GM23338 (cell line): ENCODE measurements around the gene TMEM30A. TPM values are rescaled to one million over a fixed set of nuclear protein-coding genes. Genes with fewer than 3 reads are reported as not detected.

Experiments used
- ATAC-seq: fragments of 200-7000 bp; cut with Tn5 transposase; 3 replicates; pipeline ENCODE4 v1.9.1; 2020
- DNase-seq: peaks from one replicate; pipeline ENCODE4 v3.0.0-alpha.2; 2015; ENCODE audit warnings: low spot score
- H2AFZ ChIP-seq: fragments of 200-600 bp; sonication (generic); 2 replicates; pipeline ENCODE4 v1.8.0; 2016; ENCODE audit warnings: antibody characterized with exemption, mild to moderate bottlenecking, moderate library complexity
- H3F3A ChIP-seq: fragments of 200-600 bp; sonication (generic); replicated peaks from 2 replicates; pipeline ENCODE4 v1.8.0; 2017; ENCODE audit warnings: antibody characterized with exemption, mixed run types, low read depth
- H3K27ac ChIP-seq: fragments of 200-600 bp; sonication (generic); 2 replicates; pipeline ENCODE4 v1.6.1; 2016; ENCODE audit warnings: low read depth
- H3K27me3 ChIP-seq: fragments of 200-600 bp; sonication (generic); 2 replicates; pipeline ENCODE4 v1.8.0; 2016; ENCODE audit warnings: mild to moderate bottlenecking, mixed run types, moderate library complexity; ENCODE audit not compliant: insufficient read depth
- H3K36me3 ChIP-seq: fragments of 200-600 bp; sonication (generic); 2 replicates; pipeline ENCODE4 v1.8.0; 2016; ENCODE audit warnings: mild to moderate bottlenecking; ENCODE audit not compliant: insufficient read depth
- H3K4me1 ChIP-seq: fragments of 200-600 bp; sonication (generic); 2 replicates; pipeline ENCODE4 v1.8.0; 2016; ENCODE audit warnings: mild to moderate bottlenecking, moderate library complexity; ENCODE audit not compliant: insufficient read depth
- H3K4me2 ChIP-seq: fragments of 200-600 bp; sonication (generic); 2 replicates; pipeline ENCODE4 v1.7.1; 2017; ENCODE audit warnings: mixed run types
- H3K4me3 ChIP-seq: fragments of 200-600 bp; sonication (generic); 2 replicates; pipeline ENCODE4 v1.6.1; 2016; ENCODE audit warnings: mixed run types
- H3K79me2 ChIP-seq: fragments of 200-600 bp; sonication (generic); replicated peaks from 2 replicates; pipeline ENCODE4 v1.8.0; 2017; ENCODE audit warnings: mild to moderate bottlenecking; ENCODE audit not compliant: insufficient read depth
- H3K9me2 ChIP-seq: fragments of 200-600 bp; sonication (generic); 2 replicates; pipeline ENCODE4 v1.8.0; 2017; ENCODE audit not compliant: insufficient read depth
- H4K20me1 ChIP-seq: fragments of 200-600 bp; sonication (generic); replicated peaks from 2 replicates; pipeline ENCODE4 v1.8.0; 2017; ENCODE audit warnings: mild to moderate bottlenecking; ENCODE audit not compliant: insufficient read depth
- H3K27ac Mint-ChIP-seq: 2 replicates; pipeline ENCODE4 v1.8.0; 2020; ENCODE audit warnings: inconsistent platforms, mild to moderate bottlenecking, moderate library complexity, mixed read lengths
- H3K27me3 Mint-ChIP-seq: 3 replicates; pipeline ENCODE4 v1.8.0; 2022; ENCODE audit warnings: low read depth, mild to moderate bottlenecking, moderate library complexity, mixed read lengths, inconsistent platforms; ENCODE audit not compliant: insufficient read depth, poor library complexity
- H3K36me3 Mint-ChIP-seq: 3 replicates; pipeline ENCODE4 v1.8.0; 2021; ENCODE audit warnings: low read depth, mild to moderate bottlenecking, inconsistent platforms, moderate library complexity, mixed read lengths
- H3K4me1 Mint-ChIP-seq: 3 replicates; pipeline ENCODE4 v1.8.0; 2020; ENCODE audit warnings: mild to moderate bottlenecking, inconsistent platforms, mixed read lengths
- H3K4me3 Mint-ChIP-seq: 3 replicates; pipeline ENCODE4 v1.8.0; 2021; ENCODE audit warnings: moderate library complexity, mild to moderate bottlenecking, inconsistent platforms, mixed read lengths
- H3K9me3 Mint-ChIP-seq: 3 replicates; pipeline ENCODE4 v1.8.0; 2020; ENCODE audit warnings: moderate library complexity, mild to moderate bottlenecking, inconsistent platforms, mixed read lengths
- CREB1 ChIP-seq: fragments of 250-450 bp; sonication (Bioruptor Pico); IDR thresholded peaks from 2 replicates; pipeline ENCODE4 v1.5.0; 2020; ENCODE audit warnings: low read depth, mild to moderate bottlenecking, moderate library complexity
- CTCF ChIP-seq, 2 experiments: fragments of 200-600 bp in 1 of 2; sonication (generic) in 1 of 2; conservative IDR thresholded peaks; 2 replicates each; pipeline versions ENCODE4 v1.5.1 to v1.6.1; 2016 to 2017; ENCODE audit warnings: antibody characterized with exemption in 2 of 2, low read depth in 2 of 2, mild to moderate bottlenecking in 2 of 2, moderate library complexity in 1 of 2
- ETS1 ChIP-seq: IDR thresholded peaks from 2 replicates; pipeline ENCODE4 v1.6.1; 2016; ENCODE audit warnings: antibody characterized with exemption
- EZH2 ChIP-seq: fragments of 200-600 bp; sonication (generic); IDR thresholded peaks from one replicate; pipeline ENCODE4 v1.8.0; 2017; ENCODE audit warnings: antibody characterized with exemption, mild to moderate bottlenecking, low read depth; ENCODE audit not compliant: unreplicated experiment
- EZH2phosphoT487 ChIP-seq: fragments of 200-600 bp; sonication (generic); IDR thresholded peaks from one replicate; pipeline ENCODE4 v1.8.1; 2018; ENCODE audit warnings: antibody characterized with exemption; ENCODE audit not compliant: unreplicated experiment
- JUNB ChIP-seq: IDR thresholded peaks from one replicate; pipeline ENCODE4 v1.6.1; 2016; ENCODE audit warnings: antibody characterized with exemption; ENCODE audit not compliant: unreplicated experiment
- NANOG ChIP-seq: IDR thresholded peaks from 2 replicates; pipeline ENCODE4 v1.6.1; 2016; ENCODE audit warnings: antibody characterized with exemption, borderline replicate concordance
- POLR2AphosphoS5 ChIP-seq: IDR thresholded peaks from 2 replicates; pipeline ENCODE4 v1.6.1; 2016; ENCODE audit warnings: antibody characterized with exemption, low read depth
- REST ChIP-seq: IDR thresholded peaks from one replicate; pipeline ENCODE4 v1.6.1; 2018; ENCODE audit warnings: antibody characterized with exemption; ENCODE audit not compliant: unreplicated experiment
- STAT1 ChIP-seq: IDR thresholded peaks from one replicate; pipeline ENCODE4 v1.6.1; 2016; ENCODE audit warnings: antibody characterized with exemption; ENCODE audit not compliant: unreplicated experiment
- ZNF114 ChIP-seq: fragments of 250-450 bp; sonication (Bioruptor Pico); IDR thresholded peaks from 2 replicates; pipeline ENCODE4 v1.5.0; 2020; ENCODE audit warnings: mild to moderate bottlenecking, moderate library complexity
- ZNF331 ChIP-seq: fragments of 250-450 bp; sonication (Bioruptor Pico); IDR thresholded peaks from 2 replicates; pipeline ENCODE4 v1.5.0; 2020; ENCODE audit warnings: low read depth, mild to moderate bottlenecking, moderate library complexity
- ZNF462 ChIP-seq: fragments of 250-450 bp; sonication (Bioruptor Pico); IDR thresholded peaks from 2 replicates; pipeline ENCODE4 v1.5.0; 2020; ENCODE audit warnings: mild to moderate bottlenecking, moderate library complexity
- polyA plus RNA-seq: library from polyadenylated mRNA; unstranded; fragments of >200 nt; fragmentation: Nextera tagmentation; extraction: Ambion mirVana; gene quantifications from 2 replicates; pipeline ENCODE4 v1.2.1, GENCODE V29; 2016
- total RNA-seq: library from RNA; depleted of rRNA; stranded (reverse); fragments of >200 nt; shearing (Covaris generic); gene quantifications from 2 replicates; pipeline ENCODE4 v1.2.3, GENCODE V29; 2014

Gene TMEM30A
- total and polyA plus RNA-seq, 2 experiments from 2014 or later = 61.7 to 99.9 TPM

- no peaks in the 10 kb centered on the region for H3F3A ChIP-seq
- Mint-ChIP-seq H3K4me3 (no peak overlapping the region), H3K9me3 (no peaks in the 10 kb centered on the region), H3K27ac (peak overlapping the region; percentile 65), H3K36me3 (0 out of 3 replicates have a peak, but pooled peaks cover 3% of the 10 kb centered on the region), H3K4me1 (peaks cover 40% of the 10 kb centered on the region), H3K27me3 (peaks cover 1% of the 10 kb centered on the region)
- no peaks in the 10 kb centered on the region for H4K20me1 ChIP-seq
- H3K9me2 ChIP-seq = no peaks in the 10 kb centered on the region
- no peak overlapping the region for H2AFZ ChIP-seq
- H3K79me2 ChIP-seq = no peaks in the 10 kb centered on the region
- no peak for DNase-seq
- H3K4me3 ChIP-seq = no peak overlapping the region
- TF ChIP-seq ZNF114 (CRISPR knock-in tag) (no peak), POLR2AphosphoS5 (no peak), CTCF (conservative IDR thresholded peaks at IDR 0.05; ENCODE audit: low read depth in 2 of 2) (no peak), REST (no peak), JUNB (no peak), EZH2 (no peak), EZH2phosphoT487 (no peak), ETS1 (no peak), ZNF462 (CRISPR knock-in tag) (no peak), ZNF331 (CRISPR knock-in tag) (no peak), STAT1 (no peak), CREB1 (CRISPR knock-in tag) (no peak), NANOG (no peak)
- 0 out of 3 replicates have a peak, but pooled peaks have one; percentile 26 for ATAC-seq
- peaks cover 45% of the 10 kb centered on the region for H3K4me1 ChIP-seq
- no peaks in the 10 kb centered on the region for H3K36me3 ChIP-seq
- peak overlapping the region; percentile 56 for H3K4me2 ChIP-seq
- H3K27ac ChIP-seq = peak overlapping the region; percentile 89
- H3K27me3 ChIP-seq = no peaks in the 10 kb centered on the region
Observed at GRCh38 chr6:75250552-75250951, 34.0 kb downstream of the TMEM30A start.
